ENCODE measurements around the gene STRIP1.

GRCh38 chr1:110070282-110070669 lies 35.9 kb downstream of the STRIP1 start:
- no peak for TF ChIP-seq EZH2 (IDR thresholded peaks at IDR 0.05; ENCODE audit: low read depth)
- no peak for TF ChIP-seq CTCF (conservative IDR thresholded peaks at IDR 0.05)

All from PC-9 (cell line).